ENCODE results near the gene FOXP1.

DNA sequence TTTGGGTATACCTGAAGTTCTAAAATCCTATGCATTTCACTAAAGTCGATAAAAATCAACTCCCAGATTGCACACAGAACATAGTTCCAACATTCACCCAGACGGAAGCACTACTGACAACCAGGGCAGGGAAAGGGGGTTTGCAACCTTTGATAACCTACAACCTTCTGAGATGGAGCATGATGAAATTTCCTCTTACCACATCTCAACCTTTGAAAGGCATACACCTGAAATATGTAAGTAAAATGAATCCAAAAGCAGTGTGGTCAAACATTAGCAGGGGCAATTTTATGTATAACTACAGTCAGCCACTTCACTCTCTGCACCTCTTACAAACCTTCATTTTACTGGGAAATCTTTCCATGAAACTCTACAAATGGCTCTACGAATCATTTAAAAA, 184.1 kb downstream of the FOXP1 start:
- TF ChIP-seq POLR2A (IDR thresholded peaks at IDR 0.05), result no peak
- TF ChIP-seq, protein P1, sequence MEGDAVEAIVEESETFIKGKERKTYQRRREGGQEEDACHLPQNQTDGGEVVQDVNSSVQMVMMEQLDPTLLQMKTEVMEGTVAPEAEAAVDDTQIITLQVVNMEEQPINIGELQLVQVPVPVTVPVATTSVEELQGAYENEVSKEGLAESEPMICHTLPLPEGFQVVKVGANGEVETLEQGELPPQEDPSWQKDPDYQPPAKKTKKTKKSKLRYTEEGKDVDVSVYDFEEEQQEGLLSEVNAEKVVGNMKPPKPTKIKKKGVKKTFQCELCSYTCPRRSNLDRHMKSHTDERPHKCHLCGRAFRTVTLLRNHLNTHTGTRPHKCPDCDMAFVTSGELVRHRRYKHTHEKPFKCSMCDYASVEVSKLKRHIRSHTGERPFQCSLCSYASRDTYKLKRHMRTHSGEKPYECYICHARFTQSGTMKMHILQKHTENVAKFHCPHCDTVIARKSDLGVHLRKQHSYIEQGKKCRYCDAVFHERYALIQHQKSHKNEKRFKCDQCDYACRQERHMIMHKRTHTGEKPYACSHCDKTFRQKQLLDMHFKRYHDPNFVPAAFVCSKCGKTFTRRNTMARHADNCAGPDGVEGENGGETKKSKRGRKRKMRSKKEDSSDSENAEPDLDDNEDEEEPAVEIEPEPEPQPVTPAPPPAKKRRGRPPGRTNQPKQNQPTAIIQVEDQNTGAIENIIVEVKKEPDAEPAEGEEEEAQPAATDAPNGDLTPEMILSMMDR (IDR thresholded peaks at IDR 0.05), result no peak

All from adrenal gland (tissue), 5 donors.